Neural crest cell (in vitro differentiated cells): ENCODE results near the gene KDM6A. TPM values are rescaled to one million over a fixed set of nuclear protein-coding genes. Genes with fewer than 3 reads are reported as not detected.

ENCODE experiments used
- DNase-seq: peaks from one replicate; pipeline ENCODE4 v3.0.0; 2021; ENCODE audit warnings: low read depth, mixed read lengths, low spot score
- H3K27ac Mint-ChIP-seq: one replicate; pipeline ENCODE4 v1.8.0; 2021; ENCODE audit warnings: mild to moderate bottlenecking, mixed read lengths; ENCODE audit not compliant: unreplicated experiment
- H3K27me3 Mint-ChIP-seq: 2 replicates; pipeline ENCODE4 v1.8.0; 2021; ENCODE audit warnings: low read depth, mild to moderate bottlenecking, mixed read lengths
- H3K36me3 Mint-ChIP-seq: 2 replicates; pipeline ENCODE4 v1.8.0; 2021; ENCODE audit warnings: low read depth, mild to moderate bottlenecking, mixed read lengths
- H3K4me1 Mint-ChIP-seq: 2 replicates; pipeline ENCODE4 v1.8.0; 2021; ENCODE audit warnings: mixed read lengths
- H3K4me3 Mint-ChIP-seq: one replicate; pipeline ENCODE4 v1.8.0; 2021; ENCODE audit warnings: mild to moderate bottlenecking, mixed read lengths
- H3K9me3 Mint-ChIP-seq: 2 replicates; pipeline ENCODE4 v1.8.0; 2021; ENCODE audit warnings: mixed read lengths
- total RNA-seq: library from RNA; stranded (reverse); gene quantifications from 2 replicates; pipeline ENCODE4 v1.2.1, GENCODE V29; 2021
- TF ChIP-seq, protein P1 (sequence below): fragments of 200-600 bp; sonication (generic); conservative IDR thresholded peaks from 2 replicates; pipeline ENCODE4 v1.5.0; 2021; ENCODE audit warnings: antibody characterized with exemption, mild to moderate bottlenecking

The KDM6A gene
- total RNA-seq, 1 donor from 2014 or later, result 21.4 TPM

DNA sequence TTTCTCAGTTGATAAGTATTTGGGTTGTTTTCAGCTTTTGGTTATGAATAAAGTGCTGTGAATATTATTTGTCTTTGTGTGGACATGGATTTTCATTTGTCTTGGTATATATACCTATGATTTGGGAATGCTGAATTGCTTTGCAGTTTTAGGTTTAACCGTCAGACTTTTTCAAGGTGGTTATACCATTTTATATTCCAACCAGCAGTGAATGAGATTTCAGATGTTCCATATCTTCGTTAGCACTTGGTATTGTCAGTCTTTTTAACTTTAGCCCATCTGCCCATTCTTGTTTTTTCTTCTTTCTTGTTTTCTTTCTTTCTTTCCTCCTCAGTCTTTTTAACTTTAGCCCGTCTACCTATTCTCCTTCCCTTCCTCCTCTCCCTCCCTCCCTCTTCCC, 106.0 kb downstream of the KDM6A start:
- TF ChIP-seq, protein P1, sequence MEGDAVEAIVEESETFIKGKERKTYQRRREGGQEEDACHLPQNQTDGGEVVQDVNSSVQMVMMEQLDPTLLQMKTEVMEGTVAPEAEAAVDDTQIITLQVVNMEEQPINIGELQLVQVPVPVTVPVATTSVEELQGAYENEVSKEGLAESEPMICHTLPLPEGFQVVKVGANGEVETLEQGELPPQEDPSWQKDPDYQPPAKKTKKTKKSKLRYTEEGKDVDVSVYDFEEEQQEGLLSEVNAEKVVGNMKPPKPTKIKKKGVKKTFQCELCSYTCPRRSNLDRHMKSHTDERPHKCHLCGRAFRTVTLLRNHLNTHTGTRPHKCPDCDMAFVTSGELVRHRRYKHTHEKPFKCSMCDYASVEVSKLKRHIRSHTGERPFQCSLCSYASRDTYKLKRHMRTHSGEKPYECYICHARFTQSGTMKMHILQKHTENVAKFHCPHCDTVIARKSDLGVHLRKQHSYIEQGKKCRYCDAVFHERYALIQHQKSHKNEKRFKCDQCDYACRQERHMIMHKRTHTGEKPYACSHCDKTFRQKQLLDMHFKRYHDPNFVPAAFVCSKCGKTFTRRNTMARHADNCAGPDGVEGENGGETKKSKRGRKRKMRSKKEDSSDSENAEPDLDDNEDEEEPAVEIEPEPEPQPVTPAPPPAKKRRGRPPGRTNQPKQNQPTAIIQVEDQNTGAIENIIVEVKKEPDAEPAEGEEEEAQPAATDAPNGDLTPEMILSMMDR, result no peak
- Mint-ChIP-seq H3K9me3 (peaks cover 14% of the 10 kb centered on the region), H3K4me1 (no peaks in the 10 kb centered on the region), H3K27me3 (no peaks in the 10 kb centered on the region), H3K4me3 (no peak overlapping the region), H3K36me3 (peaks cover 21% of the 10 kb centered on the region), H3K27ac (no peak overlapping the region)
- no peak for DNase-seq

DNA sequence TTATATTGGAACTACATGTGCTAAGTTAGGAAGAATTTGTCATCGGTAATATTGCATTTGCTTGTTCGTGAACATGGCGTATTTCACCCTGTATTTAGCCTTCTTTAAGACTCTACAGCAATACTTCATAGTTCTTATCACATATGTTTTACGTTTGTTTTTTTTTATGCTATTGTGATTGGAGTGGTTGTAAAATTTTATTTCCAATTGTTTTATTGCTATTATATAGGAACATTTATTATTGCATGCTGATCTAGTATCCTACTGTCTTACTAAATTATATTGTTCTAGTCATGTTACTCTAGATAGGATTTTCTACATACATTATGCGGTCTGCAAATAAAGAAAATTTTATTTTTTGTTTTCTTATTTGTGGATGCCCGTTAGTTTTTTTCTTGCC, 107.4 kb downstream of the KDM6A start:
- TF ChIP-seq, protein P1, result no peak
- DNase-seq, result no peak
- Mint-ChIP-seq H3K4me3 (no peak overlapping the region), H3K4me1 (no peaks in the 10 kb centered on the region), H3K36me3 (peaks cover 14% of the 10 kb centered on the region), H3K27me3 (no peaks in the 10 kb centered on the region), H3K27ac (no peak overlapping the region), H3K9me3 (peaks cover 3% of the 10 kb centered on the region)

DNA sequence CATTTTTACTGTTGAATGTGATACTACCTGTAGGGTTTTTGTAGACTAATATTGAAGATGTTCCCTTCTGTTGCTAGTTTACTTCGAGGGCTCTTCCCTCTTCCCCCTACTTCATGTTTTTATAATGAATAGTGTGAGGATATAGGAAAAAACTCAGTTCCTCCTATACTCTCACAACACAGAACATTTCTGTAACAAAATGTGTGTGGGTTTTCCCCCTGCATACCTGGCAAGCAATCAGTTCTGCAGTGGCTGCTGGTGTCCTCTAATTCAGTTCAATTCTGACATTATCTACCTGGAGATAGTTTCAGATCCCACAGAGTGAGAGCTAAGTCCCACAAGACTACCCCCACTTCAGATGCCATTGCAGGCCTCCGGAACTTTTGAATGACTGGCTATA, 107.9 kb downstream of the KDM6A start:
- H3K27me3 Mint-ChIP-seq, result no peaks in the 10 kb centered on the region
- no peak overlapping the region for H3K27ac Mint-ChIP-seq
- H3K9me3 Mint-ChIP-seq, result peaks cover 3% of the 10 kb centered on the region
- H3K4me3 Mint-ChIP-seq, result no peak overlapping the region
- TF ChIP-seq, protein P1, result no peak
- no peaks in the 10 kb centered on the region for H3K4me1 Mint-ChIP-seq
- peaks cover 15% of the 10 kb centered on the region for H3K36me3 Mint-ChIP-seq
- no peak for DNase-seq

DNA sequence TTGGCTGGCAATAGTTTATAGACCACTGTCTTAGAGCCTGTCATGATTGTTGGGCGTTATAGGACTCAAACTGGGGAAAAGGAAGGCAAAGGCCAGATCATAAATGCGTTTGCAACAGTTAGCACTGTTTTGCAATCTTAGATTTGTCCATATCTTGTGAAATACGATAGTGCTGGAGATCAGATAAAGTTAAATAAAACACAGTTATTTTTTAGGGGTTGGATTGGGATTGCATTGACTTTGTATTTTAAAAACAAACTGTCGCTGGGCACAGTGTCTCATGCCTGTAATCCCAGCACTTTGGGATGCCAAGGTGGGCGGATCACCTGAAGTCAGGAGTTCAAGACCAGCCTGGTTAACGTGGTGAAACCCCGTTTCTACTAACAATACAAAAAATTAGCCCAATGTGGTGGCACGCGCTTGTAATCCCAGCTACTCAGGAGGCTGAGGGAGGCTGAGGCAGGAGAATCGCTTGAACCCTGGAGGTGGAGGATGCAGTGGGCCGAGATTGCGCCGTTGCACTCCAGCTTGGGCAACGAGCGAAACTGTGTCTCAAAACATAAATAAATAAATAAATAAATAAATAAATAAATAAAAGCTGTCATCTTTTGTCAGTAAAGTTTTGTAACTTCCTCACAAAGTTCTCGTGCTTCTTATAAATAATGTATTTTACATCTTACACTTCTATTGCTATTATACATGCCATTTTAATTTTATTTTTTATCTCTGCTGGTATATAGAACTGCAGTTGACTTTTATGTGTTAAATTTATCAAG, 117.2 kb downstream of the KDM6A start:
- DNase-seq, result no peak
- H3K9me3 Mint-ChIP-seq, result peaks cover 20% of the 10 kb centered on the region
- TF ChIP-seq, protein P1, result no peak
- no peak overlapping the region for H3K27ac Mint-ChIP-seq
- no peaks in the 10 kb centered on the region for H3K27me3 Mint-ChIP-seq
- H3K4me3 Mint-ChIP-seq, result no peak overlapping the region
- peaks cover 38% of the 10 kb centered on the region for H3K36me3 Mint-ChIP-seq
- H3K4me1 Mint-ChIP-seq, result no peaks in the 10 kb centered on the region

DNA sequence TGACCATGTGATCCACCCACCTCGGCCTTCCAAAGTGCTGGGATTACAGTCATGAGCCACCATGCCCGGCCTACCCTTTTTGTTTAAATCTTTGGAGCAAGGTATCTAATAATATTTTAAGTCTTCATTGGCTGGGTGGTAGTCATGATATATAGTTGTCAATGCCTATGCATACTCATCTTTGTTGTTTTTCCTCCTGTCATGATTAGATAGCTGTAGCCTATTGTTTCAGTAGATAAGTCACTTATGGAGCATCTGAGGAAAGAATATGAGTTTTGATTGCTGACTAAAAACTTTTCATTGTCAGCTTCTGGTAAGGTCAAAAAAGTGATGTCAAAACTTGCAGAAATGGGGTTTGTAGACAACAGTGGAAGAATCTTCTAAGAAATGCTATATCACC, 119.8 kb downstream of the KDM6A start:
- peaks cover 20% of the 10 kb centered on the region for H3K9me3 Mint-ChIP-seq

More for the DNA sequence above, 119.8 kb downstream of the KDM6A start:
- H3K36me3 Mint-ChIP-seq, result peaks cover 31% of the 10 kb centered on the region
- no peaks in the 10 kb centered on the region for H3K27me3 Mint-ChIP-seq
- no peak overlapping the region for H3K27ac Mint-ChIP-seq
- H3K4me1 Mint-ChIP-seq, result no peaks in the 10 kb centered on the region
- H3K4me3 Mint-ChIP-seq, result no peak overlapping the region
- TF ChIP-seq, protein P1, result no peak
- DNase-seq, result no peak
